Amniotic stem cell (primary cell): Measurements from ENCODE around the gene TMEM187.
A peak's percentile ranks its signal among the peaks of the same experiment; 100 is the strongest.

Experiments
- DNase-seq: peaks from one replicate; lab custom pipeline; 2025; lab: John Stamatoyannopoulos, UW

Gene TMEM187

GRCh38 chrX:153954558-153955227 is 17.9 kb upstream of the TMEM187 start:
- no peak for DNase-seq

- DNase-seq = no peak
These were observed 17.3 kb upstream of the TMEM187 start for GRCh38 chrX:153955228-153955732.

- DNase-seq = no peak
These were observed 16.3 kb upstream of the TMEM187 start for GRCh38 chrX:153956044-153956907.

DNA sequence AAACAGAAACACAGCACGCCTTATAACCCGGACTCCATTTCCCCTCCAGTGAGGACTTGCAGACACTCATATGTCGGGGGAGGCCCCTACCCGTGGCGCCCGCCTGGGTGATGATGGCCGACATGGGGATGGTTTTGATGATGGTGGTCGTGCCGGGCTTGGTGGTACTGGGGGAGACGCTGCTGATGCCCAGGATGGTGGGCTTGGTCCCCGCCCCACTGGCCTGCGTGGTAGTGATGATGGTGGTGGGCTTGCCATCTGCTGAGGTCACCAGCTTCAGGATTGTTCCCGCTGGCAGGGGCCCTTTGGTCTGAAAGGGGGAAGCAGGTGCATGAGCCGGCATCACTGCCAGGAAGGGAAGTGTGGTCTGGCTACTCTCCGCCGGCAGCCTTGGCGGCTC is 15.3 kb upstream of the TMEM187 start:
- DNase-seq = no peak

- no peak for DNase-seq
These were observed 13.9 kb upstream of the TMEM187 start for GRCh38 chrX:153958605-153959004.

- no peak for DNase-seq
These were observed 12.9 kb upstream of the TMEM187 start for GRCh38 chrX:153959649-153960048.

- DNase-seq = no peak
These were observed 12.5 kb upstream of the TMEM187 start for GRCh38 chrX:153960077-153960476.

DNA sequence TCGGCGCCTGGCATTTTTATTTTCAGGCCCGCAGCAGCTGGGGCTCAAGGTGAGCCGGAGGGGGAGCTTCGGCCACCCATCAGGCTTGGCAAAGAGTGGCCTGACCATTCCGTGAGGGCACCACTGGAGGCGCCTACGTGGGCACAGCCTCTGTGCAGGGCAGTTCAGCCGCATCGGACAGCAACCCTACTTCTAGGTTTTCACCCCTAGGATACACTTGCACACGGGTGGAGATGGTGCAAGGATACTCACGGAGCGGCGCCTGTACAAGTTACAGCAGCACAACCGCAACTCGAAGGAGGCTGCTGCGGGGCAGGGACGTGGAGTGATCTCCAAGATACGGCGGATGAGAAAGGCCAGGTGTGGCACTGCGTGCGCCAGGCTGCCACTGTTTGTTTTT is 11.8 kb upstream of the TMEM187 start:
- no peak for DNase-seq

GRCh38 chrX:153961292-153961691 is 11.3 kb upstream of the TMEM187 start:
- DNase-seq = no peak

DNA sequence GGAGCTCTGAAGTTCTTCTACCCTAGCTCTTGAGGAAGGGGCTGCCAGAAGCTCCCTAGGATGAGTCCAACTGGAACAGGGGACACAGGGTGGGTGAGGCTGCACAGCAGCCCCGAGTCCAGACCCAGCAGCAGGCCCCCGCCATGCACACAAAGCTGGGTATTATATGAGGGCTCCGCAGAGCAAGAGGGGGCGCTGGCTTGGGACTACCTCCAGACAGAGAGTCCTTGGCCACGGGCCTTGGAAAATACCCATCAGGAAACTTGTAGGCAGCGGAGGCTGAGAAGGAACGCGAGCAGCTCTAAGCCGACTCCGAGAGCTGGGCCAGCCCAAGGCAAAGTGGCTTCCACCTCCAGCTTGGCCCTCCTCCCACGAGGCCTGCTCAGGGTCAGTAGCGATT is 9.0 kb upstream of the TMEM187 start:
- no peak for DNase-seq

GRCh38 chrX:153964105-153964504 is 8.4 kb upstream of the TMEM187 start:
- no peak for DNase-seq

- no peak for DNase-seq
These were observed 7.1 kb upstream of the TMEM187 start for GRCh38 chrX:153965406-153965805.

- no peak for DNase-seq
These were observed 6.3 kb upstream of the TMEM187 start for GRCh38 chrX:153966283-153966688.

- DNase-seq = no peak
These were observed 5.6 kb upstream of the TMEM187 start for GRCh38 chrX:153966841-153967535.

GRCh38 chrX:153967536-153968224 is 4.9 kb upstream of the TMEM187 start:
- no peak for DNase-seq

DNA sequence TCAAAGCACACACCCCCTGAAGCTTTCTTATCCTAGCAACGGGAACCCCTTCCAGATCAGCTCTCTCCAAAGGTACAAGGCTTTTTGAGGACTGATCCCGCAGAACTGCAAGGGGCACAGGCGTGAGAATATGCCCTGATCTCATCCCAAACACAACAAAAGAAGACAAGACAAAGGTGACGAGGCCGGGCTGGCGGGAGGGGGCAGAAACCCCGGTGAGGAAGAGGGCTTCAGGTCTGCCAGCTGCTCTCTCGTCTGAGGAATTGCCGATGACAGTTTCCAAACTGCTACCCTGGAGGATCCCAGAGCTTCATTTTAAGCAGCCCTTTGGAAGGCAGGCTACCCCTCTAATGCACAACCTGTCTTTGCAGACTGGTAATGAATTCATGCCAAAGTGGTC is 4.3 kb upstream of the TMEM187 start:
- DNase-seq = no peak

GRCh38 chrX:153968754-153969124 is 3.8 kb upstream of the TMEM187 start:
- no peak for DNase-seq

DNA sequence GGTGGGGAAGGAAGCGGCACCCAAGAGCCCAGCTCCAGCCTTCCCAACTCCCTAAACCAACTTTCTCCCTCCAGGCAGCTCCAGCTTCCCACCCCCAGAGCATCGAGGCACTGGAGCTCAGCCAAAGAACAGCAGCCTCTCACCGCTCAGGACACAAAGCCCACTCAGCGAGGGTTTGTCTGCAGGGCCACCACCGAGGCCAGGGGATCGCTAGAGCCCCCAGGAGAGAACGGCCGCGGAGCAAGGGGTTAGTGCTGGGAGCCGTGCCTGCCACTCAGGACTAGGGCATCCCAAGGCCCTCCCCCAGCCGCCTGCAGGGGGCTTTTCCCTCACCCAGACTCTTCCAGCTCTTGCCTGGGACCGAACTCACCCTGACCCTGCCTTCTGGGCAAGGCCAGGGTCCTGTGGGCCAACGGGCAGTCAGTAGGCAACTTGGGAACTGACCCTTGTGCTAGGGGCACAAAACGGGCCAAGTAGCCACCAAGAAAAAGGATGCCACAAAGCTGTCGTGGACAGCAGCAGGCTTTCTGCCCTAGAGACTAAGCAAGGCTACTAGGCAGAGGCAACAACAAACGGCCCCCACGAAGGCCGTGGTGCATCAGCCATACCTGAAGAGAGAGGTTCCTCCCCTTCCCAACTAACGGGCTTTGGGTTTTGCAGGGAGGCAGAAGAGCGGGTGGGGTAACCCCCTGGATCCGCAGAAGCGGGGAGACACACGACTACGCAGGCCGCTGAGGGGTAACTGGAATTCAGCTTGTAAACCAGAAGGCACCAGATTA is 3.2 kb upstream of the TMEM187 start:
- DNase-seq = no peak

DNA sequence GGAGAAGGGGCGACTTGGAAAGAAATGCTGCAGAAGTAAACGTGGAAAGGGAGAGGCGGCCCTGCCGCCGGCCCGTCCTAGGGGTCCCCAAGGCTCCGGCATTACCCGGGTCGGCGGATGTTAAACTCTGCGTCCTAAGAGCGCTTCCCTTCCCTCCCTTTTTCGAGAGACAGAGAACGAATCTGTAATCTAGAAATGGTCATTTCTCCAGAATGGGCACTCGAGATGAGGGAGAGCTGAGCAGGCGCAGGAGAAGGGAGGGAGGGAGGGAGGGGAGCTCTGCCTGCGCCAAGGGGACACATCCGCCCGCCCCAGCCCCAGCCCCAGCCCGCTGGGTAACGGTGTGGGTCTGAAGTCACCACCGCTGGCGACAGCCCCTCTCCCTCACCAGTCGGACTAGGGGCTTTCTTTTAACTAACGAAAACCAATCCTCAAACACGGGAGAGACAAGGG is 2.6 kb upstream of the TMEM187 start:
- no peak for DNase-seq

- DNase-seq = no peak
These were observed 2.0 kb upstream of the TMEM187 start for GRCh38 chrX:153970357-153971123.

DNA sequence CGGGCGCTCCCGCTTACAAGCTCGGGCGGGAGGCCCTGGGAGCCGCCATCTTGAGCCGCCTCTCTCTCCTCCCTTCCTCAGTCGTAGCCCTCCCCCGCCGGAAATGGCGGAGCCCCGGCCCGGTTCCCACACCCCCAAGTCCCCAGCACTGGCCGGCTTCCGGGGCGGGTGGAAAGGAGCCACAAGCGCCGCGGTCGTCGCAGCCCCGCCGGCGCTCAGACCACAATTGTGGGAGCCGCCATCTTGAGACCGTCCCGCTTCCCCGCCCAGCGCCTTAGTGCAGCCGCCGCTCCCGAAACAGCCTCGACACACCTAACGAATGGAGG is 1.5 kb upstream of the TMEM187 start:
- peak; percentile 30 for DNase-seq
